KMS-11 (cell line): Measurements from ENCODE around the gene PRIMA1.

Experiments
- H2AFZ ChIP-seq: fragments of 200-600 bp; sonication (generic); 2 replicates; pipeline ENCODE4 v1.6.1; 2016; ENCODE audit warnings: antibody characterized with exemption, mixed run types, low read depth
- H3K27ac ChIP-seq: fragments of 200-600 bp; sonication (generic); 2 replicates; pipeline ENCODE4 v1.6.1; 2016; ENCODE audit warnings: mild to moderate bottlenecking, mixed run types
- H3K27me3 ChIP-seq: fragments of 200-600 bp; sonication (generic); 2 replicates; pipeline ENCODE4 v1.6.1; 2017; ENCODE audit warnings: mild to moderate bottlenecking, low read depth, mixed run types, moderate library complexity; ENCODE audit not compliant: insufficient read depth
- H3K36me3 ChIP-seq: fragments of 200-600 bp; sonication (generic); 2 replicates; pipeline ENCODE4 v1.6.1; 2017; ENCODE audit warnings: mild to moderate bottlenecking, mixed run types; ENCODE audit not compliant: insufficient read depth
- H3K4me1 ChIP-seq: fragments of 200-600 bp; sonication (generic); 2 replicates; pipeline ENCODE4 v1.6.1; 2016; ENCODE audit warnings: mild to moderate bottlenecking, low read depth, mixed run types; ENCODE audit not compliant: poor library complexity, severe bottlenecking
- H3K4me2 ChIP-seq: fragments of 200-600 bp; sonication (generic); 2 replicates; pipeline ENCODE4 v1.7.0; 2016; ENCODE audit warnings: mild to moderate bottlenecking, mixed run types
- H3K4me3 ChIP-seq: fragments of 200-600 bp; sonication (generic); IDR thresholded peaks from 2 replicates; pipeline ENCODE4 v1.6.1; 2017; ENCODE audit warnings: low read depth, low read length, mixed read lengths; ENCODE audit not compliant: insufficient read depth
- H3K79me2 ChIP-seq: fragments of 200-600 bp; sonication (generic); 2 replicates; pipeline ENCODE4 v1.6.1; 2016; ENCODE audit warnings: low read depth, mixed run types; ENCODE audit not compliant: insufficient read depth
- H3K9ac ChIP-seq: fragments of 200-600 bp; sonication (generic); 2 replicates; pipeline ENCODE4 v1.6.1; 2016; ENCODE audit warnings: mild to moderate bottlenecking, mixed run types
- H4K20me1 ChIP-seq: fragments of 200-600 bp; sonication (generic); 2 replicates; pipeline ENCODE4 v1.6.1; 2016; ENCODE audit warnings: mild to moderate bottlenecking, mixed run types; ENCODE audit not compliant: insufficient read depth
- CTCF ChIP-seq: fragments of 200-600 bp; sonication (generic); conservative IDR thresholded peaks from 2 replicates; pipeline ENCODE4 v1.6.1; 2017; ENCODE audit warnings: low read depth, mild to moderate bottlenecking, antibody characterized with exemption, low read length, moderate library complexity, mixed read lengths

PRIMA1 gene

GRCh38 chr14:93804654-93805053 is 16.4 kb upstream of the PRIMA1 start:
- TF ChIP-seq CTCF = no peak
- H3K27ac ChIP-seq = no peak overlapping the region
- no peaks in the 10 kb centered on the region for H3K4me1 ChIP-seq
- no peaks in the 10 kb centered on the region for H3K27me3 ChIP-seq
- no peaks in the 10 kb centered on the region for H4K20me1 ChIP-seq
- H3K9ac ChIP-seq = no peak overlapping the region
- H2AFZ ChIP-seq = no peak overlapping the region
- H3K4me2 ChIP-seq = no peak overlapping the region
- no peaks in the 10 kb centered on the region for H3K79me2 ChIP-seq
- H3K4me3 ChIP-seq = no peak overlapping the region
- H3K36me3 ChIP-seq = no peaks in the 10 kb centered on the region

- H2AFZ ChIP-seq = no peak overlapping the region
- H3K4me2 ChIP-seq = no peak overlapping the region
- H3K27me3 ChIP-seq = no peaks in the 10 kb centered on the region
- no peak overlapping the region for H3K27ac ChIP-seq
- no peak overlapping the region for H3K4me3 ChIP-seq
- no peak for TF ChIP-seq CTCF
- no peak overlapping the region for H3K9ac ChIP-seq
- no peaks in the 10 kb centered on the region for H3K4me1 ChIP-seq
- H3K36me3 ChIP-seq = no peaks in the 10 kb centered on the region
- H3K79me2 ChIP-seq = no peaks in the 10 kb centered on the region
- no peaks in the 10 kb centered on the region for H4K20me1 ChIP-seq
Measured at GRCh38 chr14:93803408-93804318, 15.4 kb upstream of the PRIMA1 start.

- Histone ChIP-seq H2AFZ (no peak overlapping the region), H3K4me2 (no peak overlapping the region), H3K79me2 (no peaks in the 10 kb centered on the region), H3K9ac (no peak overlapping the region), H3K36me3 (no peaks in the 10 kb centered on the region), H3K4me1 (no peaks in the 10 kb centered on the region), H4K20me1 (no peaks in the 10 kb centered on the region), H3K4me3 (no peak overlapping the region), H3K27me3 (no peaks in the 10 kb centered on the region), H3K27ac (no peak overlapping the region)
- TF ChIP-seq CTCF = no peak
Measured at GRCh38 chr14:93799989-93800921, 12.0 kb upstream of the PRIMA1 start.

GRCh38 chr14:93799617-93799988 is 11.3 kb upstream of the PRIMA1 start:
- Histone ChIP-seq H2AFZ (no peak overlapping the region), H3K4me3 (no peak overlapping the region), H3K27me3 (no peaks in the 10 kb centered on the region), H3K27ac (no peak overlapping the region), H4K20me1 (no peaks in the 10 kb centered on the region), H3K4me1 (no peaks in the 10 kb centered on the region), H3K4me2 (no peak overlapping the region), H3K9ac (no peak overlapping the region), H3K79me2 (no peaks in the 10 kb centered on the region), H3K36me3 (no peaks in the 10 kb centered on the region)
- TF ChIP-seq CTCF = no peak
